ENCODE measurements around the gene UBTF.
"Not testable (repeated sequence)": the region's sequence is repeated elsewhere in the genome, so short reads cannot be mapped to it uniquely, and the experiment has no call there.

UBTF gene

GRCh38 chr17:44241106-44241624 lies 21.7 kb upstream of the UBTF start:
- no peak for DNase-seq

GRCh38 chr17:44237886-44238285 lies 18.4 kb upstream of the UBTF start:
- DNase-seq: not testable (repeated sequence)

DNA sequence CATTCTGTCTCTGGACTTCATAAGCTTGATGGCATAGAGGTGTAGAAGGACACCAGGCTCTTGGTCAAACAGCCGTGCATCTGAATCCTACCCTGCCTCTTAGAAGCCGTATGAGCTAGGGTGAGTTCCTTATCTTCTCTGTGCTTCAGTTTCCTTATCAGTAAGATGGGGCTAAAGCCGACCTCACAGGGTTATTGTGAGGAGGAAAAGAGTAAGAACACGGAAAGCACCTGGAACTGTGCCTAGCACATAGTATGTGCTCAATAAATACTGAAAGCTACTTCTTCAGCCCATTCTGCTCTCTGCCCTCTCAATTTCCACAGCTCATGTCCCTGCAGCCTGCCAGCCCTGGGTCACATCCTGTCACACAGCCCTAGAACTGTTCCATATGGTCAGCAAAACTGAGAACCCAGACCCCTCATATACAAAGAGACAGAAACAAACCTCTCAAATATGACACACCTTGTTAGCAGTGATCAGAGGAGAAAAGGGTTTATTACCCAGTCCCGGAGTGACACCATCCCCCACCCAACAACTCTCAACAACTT lies 17.0 kb upstream of the UBTF start:
- no peak for DNase-seq

GRCh38 chr17:44235583-44235936 lies 16.1 kb upstream of the UBTF start:
- DNase-seq: no peak

- no peak for DNase-seq
Observed at GRCh38 chr17:44233582-44233981, 14.1 kb upstream of the UBTF start.

DNA sequence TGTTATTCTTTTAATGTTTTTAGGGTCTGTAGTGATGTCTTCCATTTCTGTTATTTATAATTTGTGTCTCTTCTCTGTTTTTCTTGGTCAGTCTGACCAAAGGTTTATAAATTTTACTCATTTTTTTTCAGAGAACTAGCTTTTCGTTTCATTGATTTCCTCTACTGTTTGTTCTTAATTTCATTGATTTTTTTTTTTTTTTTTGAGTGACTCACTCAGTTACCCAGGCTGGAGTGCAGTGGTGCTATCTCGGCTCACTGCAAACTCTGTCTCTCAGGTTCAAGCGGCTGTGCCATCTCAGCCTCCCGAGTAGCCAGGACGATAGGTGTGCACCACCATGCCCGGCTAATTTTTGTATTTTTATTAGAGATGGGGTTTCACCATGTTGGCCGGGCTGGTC lies 12.6 kb upstream of the UBTF start:
- DNase-seq: no peak

DNA sequence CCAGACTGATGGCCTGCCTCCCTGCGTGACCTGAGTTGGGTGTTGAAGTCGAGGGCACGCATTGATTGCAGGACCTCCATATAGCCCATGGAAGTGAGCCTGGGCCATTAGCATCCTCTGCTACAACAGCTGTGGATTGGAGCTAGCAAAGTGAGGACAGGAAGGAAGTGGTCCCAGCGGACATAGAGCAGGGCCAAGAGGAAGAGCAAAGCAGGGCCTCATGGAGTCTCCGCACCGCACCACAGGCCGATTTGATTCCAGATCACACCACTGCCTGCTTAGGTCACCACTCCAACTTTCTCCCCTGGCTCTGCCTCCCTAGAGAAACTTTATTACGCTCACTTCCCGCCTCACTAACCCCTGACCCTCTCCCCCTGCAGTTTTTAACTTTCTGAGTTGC lies 10.7 kb upstream of the UBTF start:
- no peak for DNase-seq

GRCh38 chr17:44229090-44229489 lies 9.6 kb upstream of the UBTF start:
- no peak for DNase-seq

GRCh38 chr17:44223541-44224071 lies 4.1 kb upstream of the UBTF start:
- peak; percentile 64 for DNase-seq

GRCh38 chr17:44222112-44222869 lies 2.8 kb upstream of the UBTF start:
- peak; percentile 76 for DNase-seq

GRCh38 chr17:44221862-44222111 lies 2.3 kb upstream of the UBTF start:
- DNase-seq: peak; percentile 57

DNA sequence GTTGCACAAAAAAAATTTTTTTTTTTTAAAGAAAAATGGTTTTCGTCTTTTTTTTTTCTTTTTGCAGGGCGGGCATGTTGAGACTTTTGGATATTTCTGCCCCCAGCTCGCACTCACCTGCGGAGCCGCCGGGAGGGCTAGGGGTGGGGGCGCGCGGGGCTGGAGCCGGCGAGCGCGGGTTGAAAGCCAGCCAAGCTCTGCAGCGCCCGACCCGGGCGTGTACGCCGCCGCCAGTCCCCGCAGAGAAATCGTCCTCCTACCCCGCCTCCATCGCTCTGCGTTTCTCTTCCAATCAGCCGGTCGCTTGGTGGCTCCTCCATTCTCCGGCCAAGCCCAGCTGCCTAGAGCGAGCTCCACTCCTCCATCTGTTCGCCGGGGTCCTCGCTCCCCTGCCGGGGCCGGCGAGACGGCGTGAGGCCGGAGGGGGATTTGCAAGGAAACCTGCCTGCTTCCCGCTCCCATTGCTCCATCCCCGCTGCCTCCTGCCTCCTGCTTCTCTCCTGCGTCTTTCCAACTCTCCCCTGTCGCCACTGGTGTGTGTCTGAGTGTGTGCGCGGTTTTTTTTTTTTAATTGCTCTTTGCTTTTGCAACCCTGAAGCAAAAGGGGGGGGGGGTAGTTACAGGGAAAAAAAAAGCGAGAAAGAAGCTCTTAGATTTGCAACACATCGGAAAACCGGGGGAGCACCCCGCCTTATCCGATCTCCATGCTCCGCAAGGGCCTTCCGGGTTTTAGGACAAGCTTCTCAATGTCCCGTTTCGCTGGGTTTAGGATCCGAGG lies 1.8 kb upstream of the UBTF start:
- DNase-seq: peak; percentile 89

- peak; percentile 75 for DNase-seq
Observed at GRCh38 chr17:44220213-44221083, 973 bp upstream of the UBTF start.

DNA sequence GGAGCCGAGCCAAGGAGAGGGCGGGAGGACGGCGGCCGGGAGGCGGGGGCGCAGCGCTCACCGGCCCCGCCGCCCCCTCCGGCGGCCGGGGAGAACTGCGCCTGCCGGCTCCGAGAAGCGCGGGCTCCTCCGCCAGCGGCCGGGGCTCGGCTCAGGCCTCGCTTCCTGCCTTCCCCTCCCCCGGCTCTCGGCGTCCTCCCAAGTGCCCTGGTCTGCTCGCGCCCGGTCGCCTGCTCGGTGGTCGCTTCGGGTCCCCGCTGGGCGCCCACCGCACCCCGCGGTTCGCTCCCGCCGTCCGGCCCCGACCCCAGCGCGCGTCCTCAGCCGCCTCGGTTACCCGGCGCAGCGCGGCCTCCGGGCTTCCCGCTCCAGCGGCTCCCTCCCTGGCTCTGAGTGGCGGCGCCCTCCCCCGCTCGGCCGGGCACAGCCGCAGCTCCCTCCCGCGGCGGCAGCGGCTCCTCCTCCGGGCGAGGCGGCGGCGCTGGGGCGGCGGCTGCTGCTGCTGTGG lies 313 bp downstream of the UBTF start:
- DNase-seq: no peak

DNA sequence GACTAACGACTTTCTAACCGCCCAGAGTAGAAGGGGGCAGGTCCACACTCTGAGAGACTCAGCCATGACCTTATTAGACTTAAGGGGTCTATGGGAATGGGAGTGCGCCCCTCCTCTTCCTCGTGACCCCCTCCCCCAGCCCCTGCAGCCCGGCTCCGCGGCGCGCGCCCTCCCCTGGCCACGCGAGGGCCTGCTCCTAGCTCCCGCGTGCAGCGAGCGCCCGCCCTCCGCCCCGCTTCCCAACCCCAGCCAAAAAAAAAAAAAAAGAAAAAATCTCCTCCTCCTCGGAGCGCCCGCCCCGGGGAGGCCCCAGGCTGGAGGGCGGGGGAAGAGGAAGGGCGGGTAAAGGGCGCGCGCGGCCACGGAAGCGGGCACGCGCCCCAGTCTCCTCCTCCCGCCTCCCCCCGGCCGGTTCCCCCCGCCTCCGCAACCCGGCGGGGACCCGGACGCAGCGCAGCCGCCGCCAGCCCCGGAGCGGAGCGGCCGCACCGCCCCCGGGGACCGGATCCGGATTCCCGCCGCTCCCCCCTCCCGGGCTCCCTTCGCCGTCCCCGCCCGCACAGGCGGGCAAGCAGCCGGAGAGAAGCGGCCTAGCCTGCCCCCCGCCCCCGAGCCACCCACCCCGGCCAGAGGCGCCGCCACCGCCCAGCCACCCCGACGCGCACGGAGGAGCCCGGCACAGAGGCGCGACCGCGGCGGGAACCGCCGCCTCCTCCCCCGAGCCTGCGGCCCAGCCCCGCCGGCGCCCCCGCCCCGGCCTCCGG lies 949 bp downstream of the UBTF start:
- DNase-seq: peak; percentile 93

- DNase-seq: peak; percentile 23
Observed at GRCh38 chr17:44217738-44218343, 1.6 kb downstream of the UBTF start.

DNA sequence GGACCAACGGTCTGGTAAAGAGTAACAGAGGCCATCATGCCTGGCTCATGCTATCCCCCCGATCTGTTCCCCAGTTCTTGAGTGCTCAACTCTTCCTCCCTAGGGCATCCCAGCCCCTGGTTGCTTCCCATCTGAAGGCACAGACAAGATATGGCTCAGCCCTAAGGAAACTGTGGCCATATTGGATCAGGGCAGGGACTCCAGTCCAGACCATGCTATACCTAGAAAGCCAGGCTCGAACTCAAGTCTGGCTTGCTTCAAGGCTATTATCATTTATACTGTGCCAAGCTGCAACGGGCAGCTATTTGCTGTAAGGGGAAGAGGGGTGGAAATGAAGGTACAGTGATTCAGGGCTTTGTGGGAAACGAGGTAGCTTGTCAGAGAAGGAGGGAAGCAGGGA lies 2.8 kb downstream of the UBTF start:
- peak; percentile 27 for DNase-seq

GRCh38 chr17:44216173-44216572 lies 3.3 kb downstream of the UBTF start:
- DNase-seq: peak; percentile 6

- peak; percentile 8 for DNase-seq
Observed at GRCh38 chr17:44214896-44215295, 4.6 kb downstream of the UBTF start.

DNA sequence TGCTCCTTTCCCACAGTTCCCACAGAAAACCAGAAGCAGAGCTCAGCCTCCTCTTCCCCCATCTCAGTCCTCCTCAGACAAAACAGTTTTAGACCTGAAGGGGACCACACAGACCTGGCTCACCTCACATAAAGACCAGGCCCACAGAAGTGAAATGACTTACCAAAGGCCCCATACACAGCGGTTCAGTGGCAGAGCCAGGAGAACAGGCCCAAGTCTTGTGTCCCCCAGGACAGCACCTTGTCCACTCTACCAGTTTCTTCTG lies 5.3 kb downstream of the UBTF start:
- DNase-seq: no peak

DNA sequence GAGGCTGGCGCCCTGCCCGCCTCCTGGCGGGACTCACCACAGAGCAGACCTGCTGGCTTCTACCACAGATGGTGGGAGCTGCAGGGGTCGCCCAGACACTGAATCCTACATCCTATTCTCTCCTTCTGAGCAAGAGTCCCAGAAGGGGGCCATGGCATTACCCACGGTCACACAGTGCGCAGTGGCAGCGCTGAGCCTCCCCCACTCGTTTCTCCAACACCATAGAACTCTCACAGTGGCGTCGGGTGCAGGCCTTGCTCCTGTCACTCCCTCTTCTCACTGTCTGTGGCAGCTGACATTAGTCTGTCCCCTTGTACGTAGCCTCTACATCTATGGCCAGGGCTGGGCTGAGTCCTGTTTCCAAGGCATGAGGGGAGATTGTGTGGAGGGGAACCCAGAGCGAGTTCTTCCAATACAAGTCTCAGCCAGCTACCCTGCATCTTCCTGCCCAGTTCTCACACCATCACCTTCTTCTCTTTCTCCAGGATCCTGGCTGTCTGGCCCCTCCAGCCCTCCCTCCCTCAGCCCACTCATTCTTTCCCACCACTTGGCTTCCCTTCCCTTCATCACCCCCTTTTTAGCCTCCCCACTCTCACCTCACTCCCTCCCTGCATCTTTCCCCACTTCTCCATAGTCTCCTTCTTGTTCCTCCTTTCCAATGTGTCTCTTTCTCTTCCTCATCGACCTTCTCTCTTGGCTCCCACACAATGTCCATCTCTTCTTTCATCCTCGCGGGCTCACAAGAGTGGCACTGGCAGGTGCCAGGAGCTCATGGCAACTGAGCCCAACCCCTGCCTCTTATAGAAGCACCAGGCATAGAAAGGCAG lies 5.9 kb downstream of the UBTF start:
- DNase-seq: peak; percentile 9
